HG03135 (cell line): Measurements from ENCODE around the gene NELFCD.

Experiments
- ATAC-seq: cut with Tn5 transposase; IDR thresholded peaks from one replicate; pipeline ENCODE4 v1.9.1; 2021; ENCODE audit warnings: mild to moderate bottlenecking, moderate library complexity; ENCODE audit not compliant: unreplicated experiment

NELFCD gene

DNA sequence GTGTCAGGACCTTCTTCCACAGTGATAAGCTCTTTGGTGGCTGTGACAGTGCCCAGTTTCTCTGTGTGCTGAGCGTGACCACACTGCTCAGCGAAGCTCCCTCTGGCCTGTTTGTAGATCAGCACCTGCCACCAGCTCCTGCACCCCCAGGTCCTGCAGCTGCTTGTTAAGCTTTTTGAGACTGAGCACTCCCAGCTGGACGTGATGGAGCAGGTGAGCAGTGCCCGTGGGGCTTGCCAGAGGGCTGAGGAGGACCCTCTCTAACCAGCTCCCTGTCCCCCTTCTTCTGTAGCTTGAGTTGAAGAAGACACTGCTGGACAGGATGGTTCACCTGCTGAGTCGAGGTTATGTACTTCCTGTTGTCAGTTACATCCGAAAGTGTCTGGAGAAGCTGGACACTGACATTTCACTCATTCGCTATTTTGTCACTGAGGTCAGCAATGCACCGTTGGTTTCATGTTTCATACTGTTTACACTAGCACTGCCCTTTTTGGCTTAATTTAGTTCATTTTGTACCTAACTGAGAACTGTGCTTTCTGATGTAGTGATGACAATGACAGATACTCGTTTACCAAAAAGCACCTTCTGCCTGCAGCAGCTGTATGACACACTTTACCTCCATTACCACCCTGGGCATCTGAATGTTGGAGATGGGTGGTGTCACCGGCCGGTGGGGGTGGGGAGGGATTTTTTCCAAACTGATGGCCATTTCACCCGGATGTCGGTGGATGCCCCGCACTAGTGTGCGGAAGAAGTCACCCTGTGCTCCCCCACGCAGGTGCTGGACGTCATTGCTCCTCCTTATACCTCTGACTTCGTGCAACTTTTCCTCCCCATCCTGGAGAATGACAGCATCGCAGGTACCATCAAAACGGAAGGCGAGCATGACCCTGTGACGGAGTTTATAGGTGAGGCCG is 12.5 kb downstream of the NELFCD start:
- ATAC-seq = no peak

DNA sequence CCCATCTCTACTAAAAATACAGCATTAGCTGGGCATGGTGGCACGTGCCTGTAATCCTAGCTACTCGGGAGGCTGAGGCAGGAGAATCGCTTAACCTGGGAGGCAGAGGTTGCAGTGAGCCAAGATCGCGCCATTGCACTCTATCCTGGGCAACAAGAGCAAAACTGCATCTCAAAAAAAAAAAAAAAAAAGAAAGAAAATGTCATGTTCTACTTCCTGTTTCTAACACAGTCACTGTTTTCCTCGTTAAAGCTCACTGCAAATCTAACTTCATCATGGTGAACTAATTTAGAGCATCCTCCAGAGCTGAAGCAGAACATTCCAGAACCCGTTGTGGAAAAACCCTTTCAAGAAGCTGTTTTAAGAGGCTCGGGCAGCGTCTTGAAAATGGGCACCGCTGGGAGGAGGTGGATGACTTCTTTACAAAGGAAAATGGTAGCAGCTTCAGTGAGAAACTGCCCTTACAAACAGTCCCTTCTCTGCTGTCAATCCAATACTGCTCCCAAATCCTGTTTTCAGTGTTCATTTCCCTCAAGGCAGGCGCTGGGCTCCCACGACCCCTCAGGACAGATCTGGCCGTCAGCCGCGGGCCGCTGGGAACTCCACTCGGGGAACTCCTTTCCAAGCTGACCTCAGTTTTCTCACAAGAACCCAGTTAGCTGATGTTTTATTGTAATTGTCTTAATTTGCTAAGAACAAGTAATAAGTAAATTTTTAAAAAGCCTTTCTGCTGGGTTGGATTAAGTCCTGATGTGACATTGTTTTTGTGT is 13.5 kb downstream of the NELFCD start:
- ATAC-seq = no peak

DNA sequence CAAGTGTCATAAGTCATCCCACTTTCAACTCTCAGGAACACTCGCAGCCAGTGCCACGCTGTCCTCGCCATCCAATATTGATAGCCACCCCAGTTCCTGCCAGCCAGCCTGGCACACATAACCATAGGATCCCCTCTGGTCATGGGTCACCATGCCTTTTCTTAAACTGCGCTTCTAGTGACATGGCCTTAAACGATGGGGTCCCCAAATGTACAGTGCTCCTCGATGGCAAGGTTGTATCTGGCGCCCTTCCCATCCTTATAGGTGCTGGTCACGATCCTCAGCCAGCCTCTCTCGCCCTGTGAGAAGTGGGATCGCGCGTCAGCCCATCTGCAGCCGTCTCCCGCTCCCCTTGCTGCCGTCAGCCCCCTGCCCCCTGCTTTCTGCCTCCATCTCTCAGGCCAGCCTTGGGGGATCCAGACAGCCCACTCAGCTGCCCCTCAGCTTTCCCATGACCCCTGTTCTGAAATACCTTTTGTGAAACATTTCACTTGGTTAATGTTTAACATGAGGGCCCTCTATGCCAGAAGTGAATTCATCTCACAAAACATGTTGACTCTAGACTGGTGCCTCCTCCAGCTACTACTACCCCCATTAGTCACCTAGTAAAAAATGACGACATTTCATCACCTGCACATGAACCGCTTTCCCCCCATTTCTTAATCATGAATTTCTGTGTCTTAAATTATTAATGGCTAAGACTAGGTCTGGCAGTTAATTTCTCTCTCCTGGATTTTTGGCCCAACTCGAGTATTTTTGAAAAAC is 14.6 kb downstream of the NELFCD start:
- ATAC-seq = no peak

DNA sequence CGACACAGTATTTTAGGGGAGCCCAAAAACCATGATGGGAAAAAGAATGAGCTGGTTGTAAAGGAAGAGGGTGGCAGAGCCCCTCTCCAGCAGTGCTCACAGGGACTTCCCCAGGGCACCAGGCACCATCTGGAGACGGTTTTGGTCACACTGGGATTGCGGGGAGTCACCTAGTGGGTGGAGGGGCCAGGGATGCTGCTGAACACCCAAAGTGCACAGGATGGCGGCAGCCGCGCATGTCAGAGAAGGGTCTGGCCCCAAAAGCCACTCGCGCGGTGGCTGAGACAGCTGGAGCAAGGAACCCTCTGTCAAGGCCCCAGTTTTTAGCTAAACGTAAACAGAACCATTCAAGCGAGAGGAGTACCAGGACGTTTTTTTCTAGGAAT is 15.2 kb downstream of the NELFCD start:
- ATAC-seq = no peak

DNA sequence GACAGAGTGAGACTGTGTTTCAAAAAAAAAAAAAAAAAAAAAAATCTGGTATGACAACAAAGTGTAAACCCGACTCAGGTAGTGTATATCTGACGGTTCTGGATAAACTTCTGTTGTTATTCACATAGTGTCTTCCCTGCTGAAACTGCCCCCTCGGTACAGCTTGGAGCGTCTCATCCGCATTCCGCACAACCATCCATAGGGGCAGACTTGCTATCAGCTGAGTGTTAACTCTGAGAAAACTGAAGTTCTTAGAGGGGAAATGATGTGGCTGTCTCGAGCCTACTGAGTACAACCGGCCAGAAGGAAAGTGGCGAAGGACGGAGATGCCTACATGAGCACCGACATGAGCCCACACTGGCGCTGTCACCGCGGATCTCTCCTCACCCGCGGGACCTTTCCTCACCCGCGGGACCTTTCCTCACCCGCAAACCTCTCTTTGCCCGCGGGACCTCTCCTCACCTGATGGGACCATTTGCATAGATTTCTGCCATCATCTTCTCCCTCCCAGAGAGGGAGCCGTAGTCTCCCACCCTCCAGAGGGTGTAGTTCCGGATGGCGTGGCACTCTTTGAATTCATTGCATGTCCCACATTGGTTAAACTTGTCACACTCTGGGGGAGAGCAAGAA is 16.2 kb downstream of the NELFCD start:
- no peak for ATAC-seq

DNA sequence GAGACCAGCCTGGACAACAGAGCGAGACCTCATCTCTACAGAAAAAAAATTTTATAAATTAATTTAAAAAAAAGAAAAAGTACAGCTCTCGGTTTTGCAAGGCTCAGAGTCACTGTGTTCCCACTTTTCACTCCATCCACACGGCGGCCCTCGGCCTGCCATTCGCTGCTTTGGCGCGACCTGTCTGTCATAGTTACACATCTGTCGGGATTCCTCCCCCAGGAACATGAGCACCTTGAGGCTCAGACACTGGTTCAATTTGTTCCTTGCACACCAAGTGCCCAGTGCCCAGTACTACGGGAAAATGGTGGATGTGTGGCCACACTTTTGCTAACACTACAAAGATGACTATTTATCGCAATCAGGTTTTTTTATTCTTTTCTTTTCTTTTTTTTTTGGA is 17.6 kb downstream of the NELFCD start:
- no peak for ATAC-seq

DNA sequence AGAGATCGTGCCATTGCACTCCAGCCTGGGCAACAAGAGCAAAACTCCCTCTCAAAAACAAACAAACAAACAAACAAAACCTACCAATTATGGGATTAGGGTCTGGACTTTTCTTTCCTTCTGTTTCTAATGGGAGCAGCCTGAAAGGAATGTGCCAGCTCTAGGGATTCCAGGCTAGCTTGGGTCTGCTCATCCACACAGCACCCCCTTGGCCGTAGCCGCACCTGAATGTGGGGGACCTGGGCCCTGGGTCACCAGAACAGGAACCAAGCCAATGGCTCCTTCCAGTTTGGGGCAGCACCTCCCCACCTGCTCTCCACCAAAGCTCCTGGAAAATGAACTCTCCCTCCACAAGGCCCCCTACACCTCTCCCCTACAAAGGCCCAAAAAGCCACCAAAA is 19.3 kb downstream of the NELFCD start:
- no peak for ATAC-seq

DNA sequence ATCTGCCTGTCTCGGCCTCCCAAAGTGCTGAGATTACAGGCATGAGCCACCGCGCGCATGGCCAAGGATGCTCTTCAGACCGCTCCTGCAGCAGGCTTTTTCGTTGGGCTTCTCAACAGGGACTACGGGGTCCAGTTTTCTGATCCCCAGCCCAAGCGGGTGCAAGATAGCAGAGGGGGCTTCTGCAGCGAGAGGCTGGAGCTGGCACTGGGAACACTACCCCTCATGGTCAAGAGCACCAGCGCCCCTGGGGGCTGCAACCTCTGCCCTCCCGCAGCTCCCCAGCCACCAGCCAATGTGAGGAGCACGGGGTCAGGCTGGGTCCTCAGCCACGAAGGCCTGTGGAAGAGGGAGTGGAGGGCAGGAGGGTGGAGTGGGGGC is 20.0 kb downstream of the NELFCD start:
- ATAC-seq = no peak

DNA sequence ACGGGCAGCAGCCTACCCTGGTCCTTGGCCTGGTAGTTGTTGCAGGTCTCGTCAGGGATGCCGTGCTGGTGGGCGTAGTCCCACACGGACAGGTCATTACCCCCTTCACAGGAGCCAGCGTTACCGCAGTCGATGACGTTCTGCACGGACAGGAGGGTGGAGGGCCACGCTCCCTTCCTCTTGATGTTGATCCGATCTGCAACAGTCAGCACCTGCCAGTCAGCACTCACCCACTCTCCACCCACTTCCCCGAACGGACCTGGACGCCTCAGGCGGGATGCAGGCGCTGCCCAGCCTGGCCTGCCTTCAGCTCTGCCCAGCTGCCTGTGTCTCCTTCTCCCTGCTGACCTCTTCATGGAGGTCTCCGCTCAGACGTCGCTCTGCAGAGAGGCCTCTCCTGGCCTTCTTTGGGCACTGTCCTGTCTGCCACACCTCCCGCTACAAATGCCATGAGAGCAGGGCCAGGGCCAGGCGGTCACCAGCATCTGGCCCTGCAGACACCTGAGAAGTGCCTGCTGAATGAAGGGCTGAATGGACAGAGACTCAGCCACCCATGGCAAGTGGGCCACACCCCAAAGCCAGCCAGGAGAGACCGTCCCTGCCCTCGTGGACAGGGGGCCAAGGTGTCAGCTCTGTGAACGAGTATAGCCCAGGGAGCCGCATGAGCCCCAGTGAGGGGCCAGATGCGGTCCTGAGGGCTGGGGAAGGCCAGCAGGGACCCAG is 20.6 kb downstream of the NELFCD start:
- ATAC-seq = no peak

DNA sequence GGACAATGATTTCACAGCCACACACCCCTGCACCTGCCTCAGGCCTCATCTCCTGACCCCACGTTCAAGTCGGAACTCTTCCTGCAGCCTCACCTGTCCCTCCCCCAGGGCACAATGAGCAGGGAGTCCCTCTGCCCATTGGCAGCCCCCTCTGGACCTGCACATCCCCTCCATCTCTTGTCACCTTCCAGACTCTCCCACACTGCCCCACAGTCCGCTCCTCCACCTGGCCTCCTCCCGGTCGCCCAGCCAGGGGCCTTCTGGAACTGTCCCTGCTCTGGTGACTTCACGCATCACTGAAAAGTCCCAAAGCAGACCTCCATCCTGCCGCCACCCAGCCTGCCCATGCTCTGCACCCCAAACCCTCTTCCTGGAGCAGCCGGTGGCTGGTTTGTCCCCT is 21.3 kb downstream of the NELFCD start:
- no peak for ATAC-seq

DNA sequence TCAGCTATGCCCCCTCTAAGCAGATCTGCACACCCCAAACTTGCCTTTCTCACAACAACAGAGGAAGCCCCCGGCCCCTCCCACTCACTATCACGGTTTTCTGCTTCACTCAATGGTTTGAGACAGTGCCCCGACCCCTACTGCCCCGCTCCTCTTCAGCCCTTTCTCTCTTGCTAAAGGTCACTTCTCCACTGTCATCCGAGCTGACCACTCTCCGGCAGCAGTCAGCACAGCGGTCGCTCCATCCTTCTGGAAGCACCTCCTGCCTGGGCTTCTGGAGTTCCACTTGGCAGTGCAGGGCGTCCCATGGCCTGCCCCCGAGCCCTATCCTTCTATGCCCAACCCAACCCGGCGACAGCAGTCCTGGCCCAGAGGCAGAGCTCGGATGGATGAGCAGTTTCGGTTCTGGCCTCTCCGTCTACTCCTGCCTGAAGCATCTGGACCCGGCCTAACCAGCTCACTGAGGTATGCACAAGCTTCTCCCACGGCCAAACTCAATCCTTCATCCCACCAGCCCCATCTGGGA is 21.9 kb downstream of the NELFCD start:
- no peak for ATAC-seq

DNA sequence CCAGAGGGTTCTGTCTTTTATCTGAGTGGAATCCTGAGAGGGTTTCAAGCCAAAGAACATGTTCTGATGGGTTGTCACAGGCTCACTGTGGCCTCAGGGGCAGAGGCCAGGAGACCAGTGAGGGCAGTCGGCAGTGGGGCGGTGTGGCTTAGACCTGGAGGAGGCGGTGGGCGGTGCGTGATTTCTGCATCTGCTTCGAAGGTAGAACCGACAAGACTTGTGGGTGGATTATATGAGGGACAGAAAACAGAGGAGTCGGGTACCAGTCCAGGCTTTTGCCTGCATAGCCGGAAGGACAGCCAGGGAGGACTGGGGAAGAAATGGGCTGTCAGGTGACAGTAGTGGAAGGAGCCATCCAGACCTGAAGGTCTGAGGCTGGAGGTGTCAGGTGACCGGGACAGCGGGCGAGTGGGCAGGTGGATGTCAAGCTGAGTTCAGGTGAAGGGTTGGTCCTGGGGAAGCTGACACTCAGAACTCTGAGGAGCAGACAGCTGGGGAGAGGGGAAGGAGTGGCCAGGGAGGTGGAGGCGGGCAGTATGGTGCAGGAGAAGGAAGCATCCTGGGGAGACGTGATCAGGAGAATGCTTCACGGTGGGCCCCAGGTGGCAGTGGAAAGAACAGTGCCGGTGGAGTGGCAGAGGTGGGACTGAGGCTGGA is 22.9 kb downstream of the NELFCD start:
- ATAC-seq = no peak

DNA sequence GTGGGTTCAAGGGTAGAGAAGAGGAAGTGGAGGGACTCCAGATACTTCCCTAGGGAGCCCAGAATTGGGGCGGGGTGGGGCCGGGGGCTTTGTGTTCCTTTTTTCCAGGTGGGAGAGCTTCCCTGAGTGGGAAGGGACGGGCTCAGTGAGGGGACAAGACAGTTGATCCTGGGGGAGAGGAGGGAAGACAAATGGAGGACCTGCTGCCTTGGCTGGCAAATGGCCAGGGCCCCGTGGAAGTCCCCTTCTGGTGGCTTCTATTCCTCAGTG is 23.4 kb downstream of the NELFCD start:
- ATAC-seq = no peak

DNA sequence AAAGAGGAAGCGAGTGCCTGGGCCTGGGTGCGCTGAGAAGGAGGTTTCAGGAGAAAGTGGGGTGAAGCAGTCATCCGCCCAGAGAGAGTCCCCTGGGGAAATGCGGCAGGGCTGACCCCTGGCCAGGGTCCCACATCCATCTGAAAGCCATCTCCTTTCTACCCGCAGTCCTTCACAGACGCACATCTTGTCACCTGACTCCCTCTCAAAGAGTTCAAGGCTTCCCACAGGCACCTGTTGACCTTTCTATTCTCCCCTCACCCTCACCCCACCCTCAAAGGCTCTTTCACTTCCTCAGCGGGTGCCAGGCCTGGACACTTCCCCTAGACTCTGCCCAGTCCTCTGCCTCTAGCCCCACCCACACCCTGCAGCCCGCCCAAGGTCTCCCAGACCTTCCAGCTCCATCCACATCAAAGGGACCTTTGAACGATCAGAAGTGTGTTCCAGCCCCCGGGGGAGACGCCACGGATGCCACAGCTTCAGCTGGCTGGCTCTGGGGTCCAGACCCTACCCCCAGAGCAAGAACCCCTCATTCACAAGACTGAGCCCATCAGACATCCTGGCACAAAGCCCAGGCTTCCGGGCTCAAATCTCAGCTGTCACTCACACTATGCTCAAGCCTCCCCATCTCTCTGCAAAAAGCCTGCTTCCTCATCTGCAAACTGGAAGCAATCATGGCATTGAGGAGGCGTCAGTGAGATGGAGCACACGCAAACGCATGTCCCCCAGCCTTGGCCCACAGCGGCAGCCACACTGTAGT is 23.9 kb downstream of the NELFCD start:
- ATAC-seq = peak; percentile 53

DNA sequence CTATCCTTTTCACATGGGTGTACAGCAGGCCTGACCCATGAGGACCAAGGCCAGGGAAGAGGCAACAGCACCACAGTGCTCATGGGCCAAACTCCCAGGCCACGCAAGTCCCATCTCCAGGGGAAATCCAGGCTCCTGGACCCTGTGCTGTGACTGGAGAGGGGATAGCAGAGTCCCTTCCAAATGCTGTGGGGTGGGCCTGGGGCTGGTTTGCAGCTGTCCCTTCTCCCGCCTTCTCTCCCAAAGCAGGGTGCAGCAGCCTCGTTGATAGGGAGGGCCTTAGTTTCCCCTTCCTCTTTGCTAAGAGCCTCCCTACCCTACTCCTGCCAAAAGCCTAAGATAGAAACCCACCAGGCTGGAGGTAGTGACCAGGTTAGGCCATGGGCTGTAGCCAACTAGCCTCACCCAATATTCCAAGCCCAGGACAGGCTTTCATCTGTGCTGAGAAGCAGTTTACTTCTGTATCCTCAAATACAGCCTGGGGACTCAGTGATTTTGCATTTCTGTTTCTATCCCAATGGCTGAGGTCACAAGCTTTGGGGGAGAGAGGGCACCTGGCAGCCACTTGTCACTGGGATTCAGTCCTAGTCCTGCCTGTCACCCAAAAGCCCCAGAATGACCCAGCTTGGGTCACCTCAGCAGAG is 24.6 kb downstream of the NELFCD start:
- ATAC-seq = no peak

DNA sequence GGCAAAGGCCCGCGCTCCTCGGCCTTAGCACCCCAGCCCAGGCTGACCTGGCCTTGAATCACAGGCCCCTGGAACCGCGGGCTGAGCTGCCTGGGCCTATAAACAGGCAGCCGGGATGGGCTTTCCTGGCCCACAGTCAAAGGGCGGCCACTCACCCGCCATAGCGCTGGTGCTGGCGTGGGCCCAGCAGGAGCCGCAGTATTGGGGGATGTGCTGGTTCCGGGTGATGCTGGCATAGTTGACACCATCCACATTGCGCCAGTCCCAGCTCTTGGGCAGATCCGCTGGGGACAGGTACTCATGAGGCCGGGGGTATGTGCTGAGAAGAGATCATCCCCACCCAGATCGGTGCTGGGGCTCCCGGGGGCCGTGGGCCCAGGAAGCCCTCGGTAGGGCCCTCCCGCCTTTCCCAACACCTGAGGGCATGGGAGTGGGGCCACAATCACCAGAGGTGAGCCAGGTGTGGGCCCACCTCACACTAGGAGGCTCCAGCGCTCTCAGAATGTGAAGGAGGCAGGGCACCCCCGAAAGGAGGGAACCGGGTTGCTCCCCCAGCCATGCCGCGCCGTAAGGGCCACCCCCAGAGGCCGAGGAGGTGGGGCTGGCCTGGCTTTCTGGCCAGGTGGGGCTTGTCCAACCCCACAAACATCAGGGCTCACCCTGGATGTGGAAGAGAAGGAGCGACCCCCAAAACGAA is 25.3 kb downstream of the NELFCD start:
- ATAC-seq = no peak

DNA sequence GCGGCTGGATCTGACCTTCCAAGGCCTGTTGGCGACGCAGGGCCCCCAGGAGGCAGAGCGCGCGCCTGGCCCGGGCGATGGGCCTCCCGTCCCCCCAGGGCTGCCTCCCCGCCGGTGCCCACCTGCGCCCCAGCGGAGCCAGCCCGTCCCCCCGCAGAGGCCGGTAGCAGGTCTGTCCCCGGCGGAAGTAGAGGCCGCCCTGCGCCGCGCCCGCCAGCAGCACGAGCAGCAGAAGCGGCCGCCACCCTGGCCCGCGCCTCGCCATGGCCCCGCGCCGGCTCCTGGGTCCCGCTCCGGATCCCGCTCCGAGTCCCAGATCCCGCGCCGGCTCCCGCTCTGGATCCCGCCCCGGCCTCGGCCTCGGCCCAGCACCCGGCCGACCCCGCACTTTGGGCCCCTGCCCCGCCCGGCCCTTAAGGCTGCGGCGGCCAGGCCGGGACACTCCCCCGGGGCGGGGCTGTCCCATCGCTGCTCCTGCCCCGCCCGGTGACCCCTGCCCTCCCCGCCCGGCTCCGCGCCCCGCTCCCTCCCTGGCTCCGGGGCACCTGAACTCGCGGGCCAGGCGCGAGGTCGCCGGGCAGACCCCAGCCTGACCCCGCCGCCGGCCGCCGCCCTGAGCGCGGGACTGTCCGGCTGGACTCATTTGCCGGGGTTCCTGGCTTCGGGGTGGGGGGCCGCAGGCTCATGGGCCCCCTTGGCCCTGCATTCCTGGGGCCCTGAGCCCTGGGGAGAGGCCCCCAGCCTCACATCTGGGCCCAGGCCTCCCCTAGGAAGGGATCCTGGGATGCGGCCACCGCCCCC is 26.0 kb downstream of the NELFCD start, which contains the start of gene CTSZ:
TSS of gene CTSZ (minus strand) at position 391 of the 801 bp plus-strand sequence. CDS start at position 265, 126 bp downstream.
- no peak for ATAC-seq
